CD4-positive, alpha-beta T cell treated with Interferon alpha-2 for 1 hour (primary cell): ENCODE data around the gene STK32B.
"Not testable (repeated sequence)": the region's sequence is repeated elsewhere in the genome, so short reads cannot be mapped to it uniquely, and the experiment has no call there.

Source experiments
- DNase-seq, 2 donors: peaks; one replicate each; pipeline ENCODE4 v3.0.0-alpha.2; 2020 to 2022

Gene STK32B

DNA sequence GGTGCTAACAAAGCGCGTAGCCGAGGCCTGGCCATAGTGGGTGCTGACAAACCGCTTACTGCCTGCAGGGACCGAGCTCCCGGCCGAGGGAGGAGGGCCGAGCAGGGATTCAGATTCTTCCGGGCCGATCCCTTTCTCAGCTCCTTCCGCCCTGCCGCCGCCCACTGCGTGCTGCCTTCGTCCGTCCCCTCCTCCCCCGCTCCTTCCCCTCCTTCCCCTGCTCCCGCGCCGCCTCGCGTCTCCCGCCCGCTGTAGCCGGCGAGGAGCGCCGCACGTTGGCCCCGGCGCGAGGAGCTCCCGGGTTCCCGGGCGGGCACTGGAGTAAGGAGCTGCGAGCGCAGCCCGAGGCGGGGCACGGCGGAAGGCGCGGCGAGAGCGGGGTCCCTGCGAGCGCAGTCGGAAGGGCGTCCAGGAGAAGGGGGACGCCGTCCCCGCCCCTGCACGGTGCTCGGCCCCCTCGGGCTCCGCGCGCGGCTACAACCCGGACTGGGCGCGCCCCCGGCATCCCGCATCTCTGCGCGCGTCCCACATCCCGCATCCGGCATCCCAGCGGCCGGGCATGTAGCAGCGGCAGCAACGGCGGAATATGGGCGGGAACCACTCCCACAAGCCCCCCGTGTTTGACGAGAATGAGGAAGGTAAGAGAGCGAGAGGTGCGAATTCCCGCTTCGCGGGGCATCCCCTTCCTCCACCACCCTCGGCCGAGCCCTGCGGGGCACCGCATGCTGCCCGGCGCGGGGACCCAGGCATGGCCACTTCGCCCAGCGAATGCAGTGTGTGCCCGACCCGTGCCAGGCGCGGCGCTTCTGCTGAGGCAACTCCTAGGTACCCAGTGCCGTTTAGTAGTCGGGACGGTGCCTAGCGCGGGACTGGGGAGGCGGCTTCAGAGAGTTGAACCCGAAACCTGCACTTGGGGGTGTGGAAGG lies at the start of gene STK32B:
TSS of gene STK32B (plus strand) at position 203 of the 926 bp plus-strand sequence.
- no peak for DNase-seq

DNA sequence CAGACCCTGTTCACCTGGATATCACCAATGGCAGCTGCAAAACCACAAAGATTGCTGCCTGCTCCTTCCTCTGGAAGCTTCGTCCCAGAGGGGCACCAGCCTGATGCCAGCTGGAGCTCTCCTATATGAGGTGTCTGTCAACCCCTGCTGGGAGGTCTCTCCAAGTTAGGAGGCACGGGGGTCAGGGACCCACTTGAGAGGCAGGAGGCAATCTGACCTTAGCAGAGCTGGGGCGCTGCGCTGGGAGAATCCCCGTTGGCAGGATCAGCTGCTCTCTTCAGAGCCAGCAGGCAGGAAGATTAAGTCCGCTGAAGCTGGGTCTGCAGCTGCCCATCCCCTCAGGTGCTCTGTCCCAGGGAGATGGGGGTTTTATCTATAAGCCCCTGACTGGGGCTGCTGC lies 49.6 kb upstream of the STK32B start:
- DNase-seq: not testable (repeated sequence)

DNA sequence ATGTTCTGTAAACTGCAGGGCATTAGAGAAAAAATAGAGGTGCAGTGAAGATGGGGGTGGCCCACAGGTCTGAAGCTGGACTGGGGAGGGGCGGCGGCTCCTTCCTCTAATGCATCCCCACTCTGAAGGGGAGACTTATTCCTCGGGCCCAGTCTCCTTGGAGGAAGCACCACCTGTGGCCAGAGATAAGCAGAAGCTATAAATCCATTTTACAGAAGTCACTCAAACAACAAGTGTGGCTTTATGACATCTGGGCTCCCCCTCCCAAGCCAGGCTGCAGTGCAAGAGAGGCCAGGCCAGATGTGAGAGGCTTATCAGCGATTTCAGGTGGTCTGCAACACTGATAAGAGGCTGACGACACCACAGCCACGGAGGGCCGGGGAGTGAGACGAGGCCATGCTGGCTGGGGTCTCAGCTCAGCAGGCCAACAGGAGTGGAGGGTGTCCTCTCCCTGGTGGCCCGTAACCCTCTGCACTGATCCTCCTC lies 47.9 kb upstream of the STK32B start:
- DNase-seq: no peak

DNA sequence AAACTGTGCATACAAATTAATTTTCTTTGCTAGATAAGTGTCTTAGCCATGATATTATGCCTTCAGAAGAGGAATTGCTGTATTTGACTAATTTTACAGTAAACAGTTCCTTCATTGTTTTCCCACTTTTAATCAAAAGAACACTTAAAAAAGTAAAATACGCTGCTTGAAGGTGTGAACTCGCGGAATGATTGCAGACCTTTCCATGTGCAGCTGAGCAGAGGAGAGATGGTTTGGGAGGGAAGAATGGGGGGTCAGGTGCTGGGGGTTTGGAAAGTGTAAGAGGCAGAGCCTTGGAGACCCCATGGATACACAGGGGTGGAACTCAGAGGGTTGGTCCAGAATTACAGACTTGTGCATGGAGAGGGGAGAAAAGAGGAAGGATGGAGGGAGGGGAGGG lies 47.4 kb upstream of the STK32B start:
- no peak for DNase-seq

DNA sequence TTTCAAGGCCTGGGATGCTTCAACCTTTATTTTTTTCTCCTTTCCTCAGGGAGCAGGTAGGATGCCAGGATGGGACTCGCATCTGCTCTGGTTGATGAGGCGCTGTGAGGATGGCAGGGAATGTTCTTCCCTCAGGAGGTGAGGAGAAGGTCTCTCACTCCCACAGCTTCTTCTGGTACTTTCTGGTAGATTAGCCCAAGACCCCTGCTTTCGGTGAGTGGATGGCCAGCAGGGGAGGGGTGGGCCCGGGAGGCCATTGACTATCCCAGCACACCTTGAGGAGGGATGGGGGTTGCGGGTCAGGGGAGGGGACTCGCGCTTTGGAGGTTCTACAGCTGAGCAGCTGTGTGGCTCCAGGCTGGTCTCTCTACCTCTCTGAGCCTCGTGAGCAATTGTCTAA lies 46.8 kb upstream of the STK32B start:
- DNase-seq: no peak

DNA sequence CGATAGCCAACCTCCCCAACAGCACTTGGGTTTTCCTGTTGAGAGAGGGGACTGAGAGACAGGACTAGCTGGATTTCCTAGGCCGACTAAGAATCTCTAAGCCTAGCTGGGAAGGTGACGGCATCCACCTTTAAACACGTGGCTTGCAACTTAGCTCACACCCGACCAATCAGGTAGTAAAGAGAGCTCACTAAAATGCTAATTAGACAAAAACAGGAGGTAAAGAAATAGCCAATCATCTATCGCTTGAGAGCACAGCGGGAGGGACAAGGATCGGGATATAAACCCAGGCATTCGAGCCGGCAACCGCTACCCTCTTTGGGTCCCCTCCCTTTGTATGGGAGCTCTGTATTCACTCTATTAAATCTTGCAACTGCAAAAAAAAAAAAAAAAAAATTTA lies 44.3 kb upstream of the STK32B start:
- not testable (repeated sequence) for DNase-seq

DNA sequence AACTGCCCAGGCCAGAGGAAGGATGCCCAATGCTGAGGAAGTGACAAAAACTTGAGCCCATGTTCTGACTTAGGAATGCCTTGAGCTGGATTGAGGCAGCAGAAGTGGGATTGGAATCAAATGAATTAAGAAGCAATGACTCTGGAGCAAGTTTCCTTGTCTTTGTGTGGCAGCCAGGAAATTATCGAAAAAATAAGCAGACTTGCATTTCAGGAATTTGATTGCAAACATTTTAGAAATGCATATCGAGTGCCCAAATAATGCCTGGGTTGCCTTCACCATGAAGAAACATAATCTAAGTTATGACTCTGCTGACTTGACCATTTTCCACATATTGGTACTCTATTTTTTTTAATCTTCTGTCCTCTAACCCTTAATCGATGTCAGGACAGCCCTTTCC lies 41.5 kb upstream of the STK32B start:
- DNase-seq: no peak

DNA sequence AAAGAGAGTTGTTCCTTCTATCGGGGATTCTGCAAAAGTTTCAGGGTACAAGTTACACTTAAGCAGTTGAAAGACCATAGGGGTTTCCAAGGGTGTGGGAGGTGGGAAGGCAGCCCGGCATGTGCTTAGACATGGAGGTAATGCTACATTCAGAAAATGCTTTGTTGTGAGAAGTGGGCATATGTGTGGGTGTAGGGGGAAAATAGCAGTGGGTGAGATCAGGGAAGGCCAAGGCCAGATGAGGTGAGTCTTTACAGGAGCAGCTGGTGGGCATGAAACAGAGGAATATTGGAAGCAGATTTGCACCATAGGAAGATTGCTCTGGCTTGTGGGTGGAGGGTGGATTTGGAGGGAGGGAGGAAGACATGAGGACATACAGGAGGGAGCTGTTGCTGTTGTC lies 40.3 kb upstream of the STK32B start:
- DNase-seq: no peak

DNA sequence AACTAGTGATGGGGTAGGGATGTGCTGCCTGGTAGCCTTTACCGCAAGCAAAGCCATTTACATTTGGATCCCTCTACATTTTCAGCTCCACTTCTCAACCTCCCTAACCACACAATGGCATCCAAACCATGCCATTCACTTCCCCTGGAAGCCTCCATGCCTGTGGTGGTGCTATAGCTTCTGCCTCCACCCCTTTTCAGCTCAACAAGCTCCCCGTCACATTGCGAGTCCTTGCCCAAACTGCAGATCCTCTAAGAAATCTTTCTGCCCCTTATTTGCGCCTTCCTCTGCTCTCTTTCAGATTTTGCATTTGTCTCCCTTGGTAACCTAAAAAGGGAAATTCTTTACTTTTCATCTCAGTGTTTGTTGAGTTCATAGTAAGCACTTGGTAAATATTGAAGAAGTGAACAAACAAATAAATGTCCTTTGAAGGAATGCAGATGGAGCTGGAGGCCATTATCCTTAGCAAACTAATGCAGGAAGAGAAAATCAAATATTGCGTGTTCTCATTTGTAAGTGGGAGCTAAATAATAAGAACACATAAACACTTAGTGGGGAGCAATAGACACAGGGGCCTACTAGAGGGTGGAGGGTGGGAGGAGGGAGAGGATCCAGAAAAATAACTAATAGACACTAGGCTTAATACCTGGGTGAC lies 38.9 kb upstream of the STK32B start:
- no peak for DNase-seq

DNA sequence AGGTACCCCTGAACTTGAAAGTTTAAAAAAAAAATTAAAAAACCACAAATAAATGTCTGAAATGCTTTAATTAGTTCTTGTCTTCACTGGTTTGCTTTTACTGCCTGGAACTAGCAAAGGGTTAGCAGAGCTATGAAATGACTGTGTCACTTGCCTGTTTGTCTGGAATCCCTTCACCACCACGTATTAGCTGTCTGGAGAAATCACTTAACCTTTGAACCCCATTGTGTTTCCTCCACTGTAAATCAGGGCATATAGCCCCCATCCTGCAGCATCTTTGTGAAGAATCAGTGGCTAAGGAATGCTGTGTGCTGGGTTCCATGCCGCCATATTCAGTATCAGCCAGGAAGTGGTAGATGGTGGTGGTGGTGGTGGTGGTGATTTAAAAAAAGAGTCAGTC lies 38.3 kb upstream of the STK32B start:
- DNase-seq: no peak

DNA sequence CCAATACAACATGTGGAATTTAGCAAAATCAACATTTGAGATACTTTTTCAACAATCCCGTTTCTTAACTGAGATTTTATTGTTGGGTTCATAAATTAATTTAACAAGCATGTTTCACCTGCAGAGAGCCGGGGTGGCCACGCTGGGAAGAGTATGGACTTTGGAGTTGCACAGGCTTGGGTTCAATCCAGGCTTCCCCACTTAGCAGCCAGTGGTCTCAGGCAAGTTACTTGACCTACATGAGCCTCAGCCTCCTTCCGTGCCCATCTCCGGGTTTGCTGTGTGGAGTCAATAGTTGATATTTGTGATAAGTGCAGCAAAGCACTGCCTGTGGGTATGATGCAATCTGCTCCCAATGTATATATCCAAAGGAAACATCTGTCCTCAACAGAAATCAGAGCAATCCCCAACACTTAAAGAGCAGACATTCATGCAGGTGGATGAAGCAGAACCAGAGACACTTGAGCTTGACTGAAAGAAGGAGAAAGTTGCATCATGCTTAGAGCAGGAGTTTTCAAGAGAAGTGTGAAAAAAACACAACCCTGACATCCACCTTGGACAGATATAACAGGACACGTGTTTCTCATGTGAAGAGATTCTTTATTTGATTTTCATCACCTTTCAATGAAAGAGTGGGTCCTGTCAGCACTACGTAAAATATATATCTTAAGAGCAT lies 37.1 kb upstream of the STK32B start:
- no peak for DNase-seq

DNA sequence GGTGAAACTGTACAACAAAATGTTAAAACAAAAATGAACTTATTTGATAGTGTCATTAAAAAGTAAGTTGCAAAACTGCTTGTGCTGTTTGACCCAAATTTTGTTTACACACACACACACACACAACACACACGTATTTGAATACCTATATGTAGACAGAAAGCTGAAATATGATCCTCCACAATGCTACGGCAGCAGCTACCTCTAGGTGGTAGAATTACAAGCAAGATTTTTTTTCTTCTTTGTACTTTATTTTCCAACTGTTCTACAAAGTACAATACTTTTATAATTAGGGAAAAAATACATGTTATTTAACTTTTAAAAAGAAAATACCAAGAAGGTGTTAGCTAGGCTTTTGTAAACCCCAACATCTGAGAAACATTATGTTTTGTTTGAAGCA lies 33.2 kb upstream of the STK32B start:
- DNase-seq: no peak

DNA sequence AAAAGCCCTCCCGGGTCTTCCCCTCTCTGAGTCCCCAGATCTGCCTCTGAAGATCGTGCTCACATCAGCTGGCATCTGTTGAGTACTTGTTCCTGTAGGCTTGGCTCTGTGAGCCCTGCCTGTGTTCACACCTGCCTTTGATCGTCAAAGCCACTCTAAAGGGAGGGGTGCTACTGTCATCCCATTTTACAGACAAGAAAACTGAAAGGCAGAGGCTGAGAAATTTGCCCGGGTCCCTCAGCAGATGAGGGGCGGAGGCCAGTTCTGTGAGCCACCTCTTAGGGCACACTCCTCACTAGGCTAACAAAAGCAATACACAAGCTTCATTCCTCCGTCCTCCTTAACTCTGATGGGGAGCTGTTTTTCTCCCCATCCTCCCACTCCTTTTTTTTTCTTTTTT lies 32.7 kb upstream of the STK32B start:
- no peak for DNase-seq

DNA sequence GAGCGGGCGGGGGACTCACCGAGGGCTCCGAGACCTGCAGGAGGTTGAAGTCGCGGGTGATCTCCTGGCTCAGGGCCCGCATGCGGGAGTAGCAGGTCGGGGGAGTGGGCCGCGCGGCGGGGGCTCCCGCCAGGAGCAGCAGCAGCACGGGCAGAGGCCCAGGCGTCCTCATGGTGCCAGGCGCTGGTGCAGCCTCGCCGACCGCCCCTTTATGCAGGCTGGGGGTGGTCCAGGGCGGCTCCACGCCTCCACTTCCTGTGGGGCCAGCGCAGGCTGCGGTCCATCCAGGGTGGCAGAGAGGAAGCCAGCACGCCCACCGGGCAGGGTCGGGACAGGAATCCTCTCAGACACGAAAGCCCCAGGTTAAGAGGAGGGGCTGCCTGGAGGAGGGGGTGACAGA lies 32.0 kb upstream of the STK32B start, which contains the start of gene CYTL1:
TSS of gene CYTL1 (minus strand) at position 185 of the 400 bp plus-strand sequence. CDS start at position 172, 13 bp downstream.
- no peak for DNase-seq

DNA sequence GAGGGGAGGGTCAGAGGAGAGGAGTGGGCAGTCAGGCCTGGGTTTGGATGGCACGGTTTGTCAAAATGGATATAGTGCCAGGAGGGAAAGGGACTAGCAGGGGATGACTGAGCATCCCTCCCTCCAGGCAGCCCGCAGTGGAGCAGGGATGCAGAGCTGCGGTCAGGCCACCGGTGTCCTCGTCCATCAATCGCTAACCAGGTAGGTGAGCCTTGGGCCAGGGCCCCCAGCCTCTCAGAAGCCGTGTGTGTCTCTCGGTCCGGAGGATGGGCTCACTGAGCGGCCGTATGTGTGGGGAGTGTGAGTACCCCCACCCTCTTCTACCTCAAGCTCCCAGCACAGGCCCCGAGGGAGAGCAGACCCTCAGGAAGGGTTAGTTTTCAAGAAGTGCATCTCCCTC lies 31.5 kb upstream of the STK32B start:
- DNase-seq: no peak

DNA sequence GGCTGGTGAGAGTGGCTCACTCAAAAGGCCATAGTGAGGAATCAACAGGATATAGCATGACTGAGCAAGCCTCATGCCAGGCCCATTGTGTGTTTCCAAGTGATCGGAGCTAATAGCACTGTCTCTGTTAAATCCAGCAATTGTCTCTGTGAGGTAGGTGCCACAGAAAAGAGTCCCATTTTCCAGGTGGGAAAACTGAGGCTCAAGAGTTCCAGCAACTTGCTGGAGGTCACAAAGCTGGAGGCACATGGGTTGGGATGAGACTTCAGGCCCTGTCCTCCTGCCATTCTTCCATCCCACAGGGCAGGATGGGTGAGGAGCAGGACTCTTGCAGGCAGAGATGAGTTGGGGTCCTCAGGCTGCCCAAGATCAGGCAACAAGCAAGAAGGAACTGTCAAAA lies 30.9 kb upstream of the STK32B start:
- no peak for DNase-seq

DNA sequence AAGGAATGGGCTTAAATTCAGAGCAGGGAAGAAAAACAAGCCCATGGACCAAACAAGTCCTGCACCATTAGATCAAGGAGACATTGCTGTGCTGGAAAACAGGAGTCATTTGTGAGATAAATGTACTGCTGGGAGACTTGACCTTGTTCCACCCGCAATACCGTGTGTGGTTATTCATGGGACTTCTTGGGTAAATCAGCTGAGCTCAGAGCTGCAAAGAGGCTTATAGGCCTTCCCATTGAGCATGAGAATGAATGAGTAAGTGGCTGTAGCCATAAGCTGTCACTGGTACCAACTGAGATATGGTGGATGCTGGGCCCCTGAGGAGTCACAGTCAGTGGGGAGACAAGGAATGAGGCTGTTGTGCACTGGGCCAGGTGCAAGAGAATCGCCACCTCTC lies 29.7 kb upstream of the STK32B start:
- no peak for DNase-seq

DNA sequence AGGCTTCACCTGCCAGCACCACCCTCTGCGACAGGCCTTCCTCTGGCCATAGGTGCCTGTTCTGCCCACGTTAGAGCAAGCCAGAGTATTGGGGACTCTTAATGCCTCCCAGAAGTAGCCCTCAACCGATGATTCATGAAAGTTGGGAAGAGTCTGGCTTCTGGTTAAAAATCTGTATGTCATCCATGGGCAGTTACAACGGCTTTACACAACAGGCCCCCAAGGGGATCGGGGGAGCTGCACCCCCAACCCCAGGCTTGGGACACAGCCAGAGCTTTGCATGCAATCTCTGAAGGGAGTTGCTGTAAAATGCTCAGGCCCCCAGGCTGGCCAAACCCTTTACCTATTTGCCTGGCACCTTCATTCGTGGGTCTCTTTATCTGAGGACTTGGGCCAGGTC lies 26.6 kb upstream of the STK32B start:
- no peak for DNase-seq

DNA sequence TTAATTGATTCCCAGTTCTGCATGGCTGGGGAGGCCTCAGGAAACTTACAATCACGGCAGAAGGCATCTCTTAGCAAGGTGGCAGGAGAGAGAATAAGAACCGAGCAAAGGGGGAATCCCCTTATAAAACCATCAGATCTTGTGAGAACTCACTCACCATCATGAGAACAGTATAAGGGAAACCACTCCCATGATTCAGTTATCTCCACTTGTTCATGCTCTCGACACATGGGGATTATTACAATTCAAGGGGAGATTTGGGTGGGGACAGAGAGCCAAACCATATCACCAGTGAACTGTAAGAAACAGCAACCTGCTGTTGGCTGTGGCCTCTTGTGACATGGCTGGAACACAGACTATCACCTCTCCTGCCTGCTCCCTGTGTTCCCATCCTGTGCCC lies 24.9 kb upstream of the STK32B start:
- no peak for DNase-seq

DNA sequence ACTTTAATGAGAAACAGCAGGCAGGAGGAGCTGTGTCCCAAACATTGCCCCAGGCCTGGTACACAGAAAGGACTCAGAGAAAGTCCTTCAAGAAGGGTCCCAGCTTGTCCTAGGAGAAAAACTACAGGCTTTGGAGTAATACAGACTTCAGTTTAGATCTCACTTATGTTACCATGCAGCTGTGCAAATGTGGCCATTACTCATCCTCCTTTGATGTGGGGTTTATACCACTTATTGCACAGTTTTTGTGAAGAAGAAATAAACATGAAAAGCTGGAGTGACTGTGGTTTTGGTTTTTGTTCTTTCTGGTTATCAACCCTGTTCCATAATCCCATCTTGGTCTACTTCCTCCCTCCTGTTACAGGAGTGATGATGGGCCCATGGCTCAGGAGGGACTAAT lies 23.9 kb upstream of the STK32B start:
- no peak for DNase-seq

DNA sequence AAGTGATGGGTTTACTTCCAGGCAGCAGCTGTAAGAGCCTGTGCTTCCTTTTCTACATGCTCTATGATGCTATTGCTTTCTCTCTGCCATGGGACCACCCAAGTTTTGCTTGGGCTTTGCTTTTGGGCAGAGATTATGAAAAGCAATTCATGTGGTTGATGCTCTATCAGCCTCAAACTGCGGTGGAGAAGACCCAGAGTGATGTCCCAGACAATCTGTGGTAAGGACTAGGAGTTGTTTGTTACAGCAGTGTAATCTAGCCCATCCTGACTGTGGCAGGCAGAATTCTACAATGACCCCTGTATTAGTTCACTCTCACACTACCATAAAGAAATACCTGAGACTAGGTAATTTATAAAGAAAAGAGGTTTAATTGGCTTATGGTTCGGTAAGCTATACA lies 22.8 kb upstream of the STK32B start:
- DNase-seq: no peak

DNA sequence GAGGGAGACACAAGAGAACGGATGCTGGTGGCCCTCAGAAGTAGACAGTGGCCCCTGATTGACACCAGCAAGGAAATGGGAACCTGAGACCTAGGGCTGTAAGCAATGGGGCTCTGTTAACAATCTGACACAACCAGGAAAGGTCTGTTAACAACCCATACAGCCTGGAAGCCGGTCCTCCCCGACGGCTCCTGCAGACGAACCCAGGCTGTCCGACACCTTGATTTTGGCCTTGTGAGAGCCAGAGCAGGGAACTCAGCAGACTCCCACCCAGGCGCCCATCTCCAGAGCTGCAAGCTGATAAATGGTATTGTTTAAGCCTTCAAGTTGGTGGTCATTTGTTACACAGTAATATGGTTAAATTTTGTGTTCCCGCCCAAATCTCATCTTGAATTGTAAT lies 21.8 kb upstream of the STK32B start:
- DNase-seq: no peak

DNA sequence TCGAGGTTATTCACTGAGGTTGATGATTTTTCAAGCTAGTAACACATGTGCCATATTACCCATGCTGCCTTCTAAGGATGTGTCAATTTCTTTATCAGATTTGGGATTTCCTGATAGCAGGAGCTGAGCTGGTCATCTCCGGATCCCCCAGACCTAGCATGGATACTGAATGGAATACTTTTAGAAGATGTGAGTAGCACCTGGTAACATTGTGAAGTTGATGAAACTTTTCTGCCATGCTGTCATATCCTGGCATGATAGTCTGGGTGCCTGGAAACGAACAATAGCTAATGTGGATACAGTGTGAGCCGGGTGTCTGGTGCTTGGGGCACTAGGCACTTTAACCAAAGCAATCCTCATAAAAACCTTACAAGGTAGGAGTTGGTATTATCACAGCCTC lies 21.1 kb upstream of the STK32B start:
- DNase-seq: no peak

DNA sequence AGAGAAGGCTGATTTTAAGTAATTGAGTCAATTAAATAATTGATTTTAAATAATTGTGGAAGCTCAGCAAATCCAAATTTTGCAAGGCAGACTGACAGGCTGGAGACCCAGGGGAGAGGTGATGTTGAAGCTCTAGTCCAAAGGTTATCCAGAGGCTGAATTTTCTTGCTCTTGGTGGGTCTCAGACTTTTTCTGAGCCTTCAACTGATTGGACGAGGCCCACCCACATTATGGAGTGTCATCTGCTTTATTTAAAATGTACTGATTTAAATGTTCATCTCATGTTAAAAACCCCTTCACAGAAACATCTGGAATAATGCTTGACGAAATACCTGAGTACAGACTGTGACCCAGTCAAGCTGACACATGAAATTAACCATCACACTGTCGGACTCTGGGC lies 20.4 kb upstream of the STK32B start:
- no peak for DNase-seq
